ENCODE data around the gene CAMTA1. TPM values are rescaled to one million over a fixed set of nuclear protein-coding genes. Genes with fewer than 3 reads are reported as not detected.

The CAMTA1 gene
- total RNA-seq, 2 experiments from 2014 or later, result 43.9 to 73.3 TPM

GRCh38 chr1:7223334-7224080 is 438.3 kb downstream of the CAMTA1 start:
- H2AFZ ChIP-seq (ENCODE audit: low read length), result no peak overlapping the region
- no peaks in the 10 kb centered on the region for H4K20me1 ChIP-seq (ENCODE audit: insufficient read depth, low read length)
- no peaks in the 10 kb centered on the region for H3K79me2 ChIP-seq (ENCODE audit: insufficient read depth, low read depth, low read length)
- ChIA-PET POLR2A (no interaction called here), CTCF (ENCODE audit: unreplicated experiment) (no interaction called here)
- no peak overlapping the region for H3K4me2 ChIP-seq (ENCODE audit: low read length)
- no peaks in the 10 kb centered on the region for H3K9me2 ChIP-seq (ENCODE audit: insufficient read depth, low read length)
- H3K4me3 ChIP-seq (ENCODE audit: low read depth, low read length, poor library complexity, severe bottlenecking), result no peak overlapping the region
- intact Hi-C loops (cut with micrococcal nuclease; ENCODE audit: unreplicated experiment), result no loop called here
- TF ChIP-seq EZH2phosphoT487 (IDR thresholded peaks at IDR 0.05; ENCODE audit: borderline replicate concordance, low read depth, low read length) (no peak), CTCF (conservative IDR thresholded peaks at IDR 0.05; ENCODE audit: low read length) (no peak)
- no TSS peak for BruUV-seq (replicated peaks)
- no peaks in the 10 kb centered on the region for H3K4me1 ChIP-seq (ENCODE audit: insufficient read depth, low read length, poor library complexity, severe bottlenecking)
- H3K36me3 ChIP-seq (ENCODE audit: insufficient read depth, low read length), result no peaks in the 10 kb centered on the region
- H3K27ac ChIP-seq (ENCODE audit: low read depth, low read length, poor library complexity, severe bottlenecking), result no peak overlapping the region
- no peaks in the 10 kb centered on the region for H3K9me3 ChIP-seq (ENCODE audit: low read length)
- no peak for DNase-seq (ENCODE audit: low spot score)

- no peak for DNase-seq (ENCODE audit: low spot score)
- Histone ChIP-seq H3K36me3 (ENCODE audit: insufficient read depth, low read length) (no peaks in the 10 kb centered on the region), H3K27ac (ENCODE audit: low read depth, low read length, poor library complexity, severe bottlenecking) (no peak overlapping the region), H4K20me1 (ENCODE audit: insufficient read depth, low read length) (no peaks in the 10 kb centered on the region), H3K9me2 (ENCODE audit: insufficient read depth, low read length) (no peaks in the 10 kb centered on the region), H2AFZ (ENCODE audit: low read length) (no peak overlapping the region), H3K4me2 (ENCODE audit: low read length) (no peak overlapping the region), H3K9me3 (ENCODE audit: low read length) (no peaks in the 10 kb centered on the region), H3K79me2 (ENCODE audit: insufficient read depth, low read depth, low read length) (no peaks in the 10 kb centered on the region), H3K4me1 (ENCODE audit: insufficient read depth, low read length, poor library complexity, severe bottlenecking) (no peaks in the 10 kb centered on the region), H3K4me3 (ENCODE audit: low read depth, low read length, poor library complexity, severe bottlenecking) (no peak overlapping the region)
- ChIA-PET POLR2A (no interaction called here), CTCF (ENCODE audit: unreplicated experiment) (no interaction called here)
- intact Hi-C loops (cut with micrococcal nuclease; ENCODE audit: unreplicated experiment), result no loop called here
- no peak for TF ChIP-seq EZH2phosphoT487 (IDR thresholded peaks at IDR 0.05; ENCODE audit: borderline replicate concordance, low read depth, low read length)
- no peak for TF ChIP-seq CTCF (conservative IDR thresholded peaks at IDR 0.05; ENCODE audit: low read length)
- no TSS peak for BruUV-seq (replicated peaks)
These were observed 438.9 kb downstream of the CAMTA1 start for GRCh38 chr1:7224081-7224534.

- Histone ChIP-seq H3K4me3 (ENCODE audit: low read depth, low read length, poor library complexity, severe bottlenecking) (no peak overlapping the region), H4K20me1 (ENCODE audit: insufficient read depth, low read length) (no peaks in the 10 kb centered on the region), H2AFZ (ENCODE audit: low read length) (no peak overlapping the region), H3K9me2 (ENCODE audit: insufficient read depth, low read length) (no peaks in the 10 kb centered on the region), H3K79me2 (ENCODE audit: insufficient read depth, low read depth, low read length) (no peaks in the 10 kb centered on the region), H3K9me3 (ENCODE audit: low read length) (no peaks in the 10 kb centered on the region), H3K36me3 (ENCODE audit: insufficient read depth, low read length) (no peaks in the 10 kb centered on the region), H3K4me2 (ENCODE audit: low read length) (no peak overlapping the region), H3K4me1 (ENCODE audit: insufficient read depth, low read length, poor library complexity, severe bottlenecking) (no peaks in the 10 kb centered on the region), H3K27ac (ENCODE audit: low read depth, low read length, poor library complexity, severe bottlenecking) (no peak overlapping the region)
- no TSS peak for BruUV-seq (replicated peaks)
- TF ChIP-seq CTCF (conservative IDR thresholded peaks at IDR 0.05; ENCODE audit: low read length), result no peak
- no peak for TF ChIP-seq EZH2phosphoT487 (IDR thresholded peaks at IDR 0.05; ENCODE audit: borderline replicate concordance, low read depth, low read length)
- no peak for DNase-seq (ENCODE audit: low spot score)
- intact Hi-C loops (cut with micrococcal nuclease; ENCODE audit: unreplicated experiment), result no loop called here
- ChIA-PET POLR2A (no interaction called here), CTCF (ENCODE audit: unreplicated experiment) (no interaction called here)
These were observed 439.4 kb downstream of the CAMTA1 start for GRCh38 chr1:7224644-7225043.
